IPS-18a (cell line): ENCODE measurements around the gene HOXD11.
A peak's percentile ranks its signal among the peaks of the same experiment; 100 is the strongest.

ENCODE experiments used
- H3K27ac ChIP-seq: one replicate; pipeline ENCODE4 v1.5.1; 2013; ENCODE audit warnings: low read length
- H3K27me3 ChIP-seq: one replicate; pipeline ENCODE4 v1.6.1; 2013; ENCODE audit warnings: mild to moderate bottlenecking, low read length; ENCODE audit not compliant: control insufficient read depth, insufficient read depth
- H3K36me3 ChIP-seq: one replicate; pipeline ENCODE4 v1.6.1; 2013; ENCODE audit warnings: low read depth, low read length; ENCODE audit not compliant: control insufficient read depth
- H3K4me1 ChIP-seq: one replicate; pipeline ENCODE4 v1.6.1; 2013; ENCODE audit warnings: low read depth, low read length; ENCODE audit not compliant: control insufficient read depth
- H3K4me3 ChIP-seq: one replicate; pipeline ENCODE4 v1.5.1; 2013; ENCODE audit warnings: low read length
- H3K9ac ChIP-seq: one replicate; pipeline ENCODE4 v1.6.1; 2013; ENCODE audit warnings: mild to moderate bottlenecking, low read length, moderate library complexity
- H3K9me3 ChIP-seq: one replicate; pipeline ENCODE4 v1.6.1; 2013; ENCODE audit warnings: low read depth, low read length; ENCODE audit not compliant: control insufficient read depth

HOXD11 gene

DNA sequence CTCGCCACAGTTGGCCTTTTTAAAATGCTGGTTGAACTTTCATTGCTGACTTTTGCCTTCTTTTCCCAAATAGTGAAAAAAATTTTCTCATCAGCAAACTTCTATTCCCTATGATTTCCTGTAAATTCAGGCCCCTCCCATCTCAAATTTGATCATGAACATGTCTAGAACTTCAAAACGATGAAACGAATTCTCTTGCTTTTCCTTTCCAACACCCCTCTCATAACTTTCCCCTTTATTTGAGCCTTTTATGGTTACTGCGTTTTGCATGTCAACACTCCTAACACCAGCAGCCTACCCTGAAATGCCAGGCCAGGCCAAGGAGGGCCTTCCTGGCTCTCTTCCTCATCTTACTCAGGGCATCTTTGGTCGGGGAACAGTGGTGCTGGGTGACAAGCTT lies 16.2 kb upstream of the HOXD11 start:
- no peak overlapping the region for H3K4me3 ChIP-seq
- no peak overlapping the region for H3K9ac ChIP-seq
- no peaks in the 10 kb centered on the region for H3K9me3 ChIP-seq
- H3K27ac ChIP-seq: no peak overlapping the region
- H3K4me1 ChIP-seq: no peaks in the 10 kb centered on the region
- H3K27me3 ChIP-seq: peaks cover 100% of the 10 kb centered on the region
- no peaks in the 10 kb centered on the region for H3K36me3 ChIP-seq

- Histone ChIP-seq H3K9me3 (no peaks in the 10 kb centered on the region), H3K36me3 (no peaks in the 10 kb centered on the region), H3K27me3 (peaks cover 100% of the 10 kb centered on the region), H3K27ac (no peak overlapping the region), H3K4me3 (no peak overlapping the region), H3K4me1 (peaks cover 4% of the 10 kb centered on the region), H3K9ac (no peak overlapping the region)
Observed at GRCh38 chr2:176091329-176092258, 15.5 kb upstream of the HOXD11 start.

- H3K27ac ChIP-seq: no peak within 1 kb of the TSS
- peaks cover 6% of the 10 kb centered on the region for H3K4me1 ChIP-seq
- H3K9ac ChIP-seq: no peak within 1 kb of the TSS
- H3K9me3 ChIP-seq: no peaks in the 10 kb centered on the region
- no peaks in the 10 kb centered on the region for H3K36me3 ChIP-seq
- H3K4me3 ChIP-seq: peak within 1 kb of the TSS; percentile 31
- peaks cover 100% of the 10 kb centered on the region for H3K27me3 ChIP-seq
Observed at GRCh38 chr2:176092270-176093144, 14.6 kb upstream of the HOXD11 start, which contains the start of gene HOXD13. Gene HOXD13, plus strand, starts transcription at chr2:176092721. Its CDS starts 170 bp downstream, at chr2:176092891.

DNA sequence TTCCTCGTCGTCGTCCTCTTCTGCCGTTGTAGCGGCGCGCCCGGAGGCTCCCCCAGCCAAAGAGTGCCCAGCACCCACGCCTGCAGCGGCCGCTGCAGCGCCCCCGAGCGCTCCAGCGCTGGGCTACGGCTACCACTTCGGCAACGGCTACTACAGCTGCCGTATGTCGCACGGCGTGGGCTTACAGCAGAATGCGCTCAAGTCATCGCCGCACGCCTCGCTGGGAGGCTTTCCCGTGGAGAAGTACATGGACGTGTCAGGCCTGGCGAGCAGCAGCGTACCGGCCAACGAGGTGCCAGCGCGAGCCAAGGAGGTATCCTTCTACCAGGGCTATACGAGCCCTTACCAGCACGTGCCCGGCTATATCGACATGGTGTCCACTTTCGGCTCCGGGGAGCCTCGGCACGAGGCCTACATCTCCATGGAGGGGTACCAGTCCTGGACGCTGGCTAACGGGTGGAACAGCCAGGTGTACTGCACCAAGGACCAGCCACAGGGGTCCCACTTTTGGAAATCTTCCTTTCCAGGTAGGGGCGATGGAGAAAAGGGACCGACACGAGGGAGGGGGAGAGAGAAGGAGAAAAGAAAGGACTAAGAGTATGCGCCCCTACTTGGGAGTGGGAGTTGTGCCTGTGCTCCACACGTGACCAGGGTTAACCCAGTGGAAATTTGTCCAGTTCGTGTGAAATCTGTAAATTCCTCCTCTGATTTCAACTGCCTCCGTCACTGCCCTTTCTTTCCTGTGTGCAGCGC lies 13.8 kb upstream of the HOXD11 start:
- Histone ChIP-seq H3K9ac (no peak overlapping the region), H3K4me3 (peak overlapping the region; percentile 31), H3K4me1 (peaks cover 10% of the 10 kb centered on the region), H3K36me3 (no peaks in the 10 kb centered on the region), H3K27ac (no peak overlapping the region), H3K9me3 (no peaks in the 10 kb centered on the region), H3K27me3 (peaks cover 100% of the 10 kb centered on the region)

- no peaks in the 10 kb centered on the region for H3K36me3 ChIP-seq
- H3K4me1 ChIP-seq: peaks cover 15% of the 10 kb centered on the region
- H3K9ac ChIP-seq: no peak overlapping the region
- no peak overlapping the region for H3K4me3 ChIP-seq
- peaks cover 100% of the 10 kb centered on the region for H3K27me3 ChIP-seq
- no peaks in the 10 kb centered on the region for H3K9me3 ChIP-seq
- no peak overlapping the region for H3K27ac ChIP-seq
Observed at GRCh38 chr2:176093898-176094249, 13.2 kb upstream of the HOXD11 start.

DNA sequence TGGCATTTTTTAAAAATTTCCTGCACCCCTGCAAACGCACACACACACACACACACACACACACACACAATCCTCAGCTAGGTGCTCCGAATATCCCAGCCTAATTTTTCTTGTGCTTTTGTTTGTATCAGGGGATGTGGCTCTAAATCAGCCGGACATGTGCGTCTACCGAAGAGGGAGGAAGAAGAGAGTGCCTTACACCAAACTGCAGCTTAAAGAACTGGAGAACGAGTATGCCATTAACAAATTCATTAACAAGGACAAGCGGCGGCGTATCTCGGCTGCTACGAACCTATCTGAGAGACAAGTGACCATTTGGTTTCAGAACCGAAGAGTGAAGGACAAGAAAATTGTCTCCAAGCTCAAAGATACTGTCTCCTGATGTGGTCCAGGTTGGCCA lies 12.7 kb upstream of the HOXD11 start:
- no peak overlapping the region for H3K4me3 ChIP-seq
- peaks cover 17% of the 10 kb centered on the region for H3K4me1 ChIP-seq
- H3K27ac ChIP-seq: no peak overlapping the region
- peaks cover 100% of the 10 kb centered on the region for H3K27me3 ChIP-seq
- H3K9ac ChIP-seq: no peak overlapping the region
- no peaks in the 10 kb centered on the region for H3K9me3 ChIP-seq
- no peaks in the 10 kb centered on the region for H3K36me3 ChIP-seq

GRCh38 chr2:176095421-176095820 lies 11.7 kb upstream of the HOXD11 start:
- no peak overlapping the region for H3K4me3 ChIP-seq
- no peaks in the 10 kb centered on the region for H3K9me3 ChIP-seq
- peaks cover 100% of the 10 kb centered on the region for H3K27me3 ChIP-seq

GRCh38 chr2:176096243-176096985 lies 10.7 kb upstream of the HOXD11 start:
- no peak overlapping the region for H3K9ac ChIP-seq
- H3K27me3 ChIP-seq: peaks cover 100% of the 10 kb centered on the region
- no peaks in the 10 kb centered on the region for H3K36me3 ChIP-seq
- peaks cover 17% of the 10 kb centered on the region for H3K4me1 ChIP-seq
- H3K9me3 ChIP-seq: no peaks in the 10 kb centered on the region
- H3K4me3 ChIP-seq: peak overlapping the region; percentile 21
- H3K27ac ChIP-seq: no peak overlapping the region

More at GRCh38 chr2:176095421-176095820, 11.7 kb upstream of the HOXD11 start:
- H3K4me1 ChIP-seq: peaks cover 17% of the 10 kb centered on the region
- H3K36me3 ChIP-seq: no peaks in the 10 kb centered on the region
- no peak overlapping the region for H3K27ac ChIP-seq
- no peak overlapping the region for H3K9ac ChIP-seq

DNA sequence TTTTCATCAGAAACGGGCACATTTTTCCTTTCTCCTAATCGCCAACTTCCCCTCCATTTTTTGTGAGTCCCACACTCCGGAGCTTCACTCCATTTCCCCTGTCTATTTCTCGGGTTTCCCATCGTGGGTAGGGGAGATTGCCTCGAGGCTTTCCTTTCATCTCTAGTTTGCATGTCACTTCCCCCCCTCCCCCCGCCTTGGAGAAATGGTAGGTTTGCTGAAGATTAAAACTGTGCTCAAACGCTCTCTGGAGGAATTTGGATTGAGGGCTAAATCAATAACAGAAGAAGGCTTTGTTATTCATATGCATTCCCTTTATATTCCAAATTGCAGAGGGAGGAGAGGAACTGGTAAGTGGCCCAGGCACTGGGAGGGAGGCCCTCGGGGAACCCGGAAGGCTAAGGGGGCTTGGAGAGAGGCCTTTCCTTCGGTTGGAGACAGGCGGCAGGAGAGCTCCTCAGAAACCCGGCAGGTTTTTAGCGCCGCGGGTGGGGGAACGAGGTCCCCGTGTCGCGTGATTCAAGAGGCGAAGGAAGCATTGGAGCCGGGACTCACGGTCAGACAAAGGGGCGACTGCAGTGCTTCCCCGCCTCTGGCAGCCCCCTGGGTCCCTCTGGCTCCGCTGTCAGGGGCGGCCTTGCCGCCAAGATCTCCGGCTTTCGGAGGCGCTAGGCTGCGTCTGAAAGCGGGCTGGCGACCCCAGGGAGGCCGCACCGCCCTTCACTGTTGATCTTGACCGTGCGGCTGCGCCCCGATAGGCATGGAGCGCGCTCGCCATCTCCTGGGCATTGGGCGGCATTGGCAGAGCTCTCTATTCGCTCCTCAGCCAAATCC lies 9.9 kb upstream of the HOXD11 start:
- Histone ChIP-seq H3K27me3 (peaks cover 100% of the 10 kb centered on the region), H3K9me3 (no peaks in the 10 kb centered on the region), H3K27ac (no peak overlapping the region), H3K36me3 (no peaks in the 10 kb centered on the region), H3K9ac (no peak overlapping the region), H3K4me1 (peaks cover 17% of the 10 kb centered on the region), H3K4me3 (peak overlapping the region; percentile 36)

GRCh38 chr2:176097820-176098365 lies 9.2 kb upstream of the HOXD11 start:
- Histone ChIP-seq H3K27ac (no peak overlapping the region), H3K9ac (no peak overlapping the region), H3K4me3 (peak overlapping the region; percentile 36), H3K4me1 (peaks cover 17% of the 10 kb centered on the region), H3K36me3 (no peaks in the 10 kb centered on the region), H3K9me3 (no peaks in the 10 kb centered on the region), H3K27me3 (peaks cover 100% of the 10 kb centered on the region)
